OCI-LY1 (cell line): ENCODE results near the gene COBL.
"Not testable (repeated sequence)": the region's sequence is repeated elsewhere in the genome, so short reads cannot be mapped to it uniquely, and the experiment has no call there.

Experiments
- H2AFZ ChIP-seq: fragments of 200-600 bp; sonication (generic), shearing (Covaris generic); 2 replicates; pipeline ENCODE4 v1.6.0; 2014; ENCODE audit warnings: antibody characterized with exemption, mild to moderate bottlenecking, low read length
- H3F3A ChIP-seq: fragments of 200-600 bp; sonication (generic), shearing (Covaris generic); 2 replicates; pipeline ENCODE4 v1.6.0; 2014; ENCODE audit warnings: mild to moderate bottlenecking, antibody characterized with exemption, low read length, moderate library complexity; ENCODE audit not compliant: insufficient read depth
- H3K27ac ChIP-seq: fragments of 200-600 bp; sonication (generic); 2 replicates; pipeline ENCODE4 v1.5.1; 2014; ENCODE audit warnings: low read length, mixed run types, mild to moderate bottlenecking, low read depth; ENCODE audit not compliant: poor library complexity, severe bottlenecking
- H3K27me3 ChIP-seq: fragments of 200-600 bp; sonication (generic); 2 replicates; pipeline ENCODE4 v1.6.0; 2014; ENCODE audit warnings: antibody characterized with exemption, mild to moderate bottlenecking, low read length, moderate library complexity; ENCODE audit not compliant: insufficient read depth
- H3K36me3 ChIP-seq: fragments of 200-600 bp; sonication (generic); 2 replicates; pipeline ENCODE4 v1.6.1; 2014; ENCODE audit warnings: mild to moderate bottlenecking, antibody characterized with exemption, low read length, moderate library complexity, mixed read lengths; ENCODE audit not compliant: insufficient read depth
- H3K4me1 ChIP-seq: fragments of 200-600 bp; sonication (generic); 2 replicates; pipeline ENCODE4 v1.5.1; 2014; ENCODE audit warnings: mild to moderate bottlenecking, low read length, moderate library complexity; ENCODE audit not compliant: insufficient read depth, severe bottlenecking
- H3K4me2 ChIP-seq: fragments of 200-600 bp; sonication (generic), shearing (Covaris generic); 2 replicates; pipeline ENCODE4 v1.6.1; 2014; ENCODE audit warnings: low read length
- H3K4me3 ChIP-seq: fragments of 200-600 bp; sonication (generic); 2 replicates; pipeline ENCODE4 v1.5.1; 2014; ENCODE audit warnings: low read length, low read depth, mild to moderate bottlenecking, mixed read lengths; ENCODE audit not compliant: poor library complexity, severe bottlenecking
- H3K79me2 ChIP-seq: fragments of 200-600 bp; shearing (Covaris generic); 2 replicates; pipeline ENCODE4 v1.6.1; 2016; ENCODE audit warnings: mixed run types, low read length, mixed read lengths; ENCODE audit not compliant: insufficient read depth
- H3K9ac ChIP-seq: fragments of 200-600 bp; sonication (generic), shearing (Covaris generic); 2 replicates; pipeline ENCODE4 v1.6.1; 2014; ENCODE audit warnings: mild to moderate bottlenecking, low read length, mixed read lengths
- H3K9me2 ChIP-seq: fragments of 200-600 bp; sonication (generic), shearing (Covaris generic); 2 replicates; pipeline ENCODE4 v1.6.1; 2014; ENCODE audit warnings: low read depth, mild to moderate bottlenecking, low read length, mixed read lengths
- H3K9me3 ChIP-seq: fragments of 200-600 bp; shearing (Covaris generic); 2 replicates; pipeline ENCODE4 v1.6.1; 2014; ENCODE audit warnings: low read length, mixed read lengths
- H4K20me1 ChIP-seq: fragments of 200-600 bp; sonication (generic), shearing (Covaris generic); 2 replicates; pipeline ENCODE4 v1.6.0; 2016; ENCODE audit warnings: mild to moderate bottlenecking, low read length; ENCODE audit not compliant: insufficient read depth
- CTCF ChIP-seq: fragments of 200-600 bp; sonication (generic), shearing (Covaris generic); IDR thresholded peaks from 2 replicates; pipeline ENCODE4 v1.5.1; 2017; ENCODE audit warnings: mild to moderate bottlenecking, antibody characterized with exemption, low read length, moderate library complexity, mixed read lengths
- EZH2 ChIP-seq: fragments of 200-600 bp; sonication (generic), shearing (Covaris generic); IDR thresholded peaks from 2 replicates; pipeline ENCODE4 v1.8.0; 2017; ENCODE audit warnings: borderline replicate concordance, mixed run types, mild to moderate bottlenecking, antibody characterized with exemption, low read length, moderate library complexity, mixed read lengths

Gene COBL

GRCh38 chr7:50994753-50995319 lies 321.8 kb downstream of the COBL start:
- Histone ChIP-seq H4K20me1 (no peaks in the 10 kb centered on the region), H3F3A (no peaks in the 10 kb centered on the region), H3K27ac (no peak overlapping the region), H3K79me2 (no peaks in the 10 kb centered on the region), H2AFZ (no peak overlapping the region), H3K4me3 (no peak overlapping the region), H3K27me3 (no peaks in the 10 kb centered on the region), H3K36me3 (no peaks in the 10 kb centered on the region), H3K4me2 (no peak overlapping the region), H3K4me1 (no peaks in the 10 kb centered on the region), H3K9ac (no peak overlapping the region), H3K9me2 (peaks cover 5% of the 10 kb centered on the region; the same call in 1 of the 2 replicates), H3K9me3 (no peaks in the 10 kb centered on the region)
- no peak for TF ChIP-seq CTCF
- TF ChIP-seq EZH2: no peak

- H3K4me1 ChIP-seq, H3K79me2 ChIP-seq, H2AFZ ChIP-seq: not testable (repeated sequence)
Measured at GRCh38 chr7:50990214-50990613, 326.4 kb downstream of the COBL start.

GRCh38 chr7:50988988-50989387 lies 327.6 kb downstream of the COBL start:
- no peaks in the 10 kb centered on the region for H3K36me3 ChIP-seq
- TF ChIP-seq CTCF (no peak), EZH2 (no peak)
- H3K79me2 ChIP-seq: no peaks in the 10 kb centered on the region
- no peaks in the 10 kb centered on the region for H3F3A ChIP-seq
- H3K4me2 ChIP-seq: no peak overlapping the region
- no peaks in the 10 kb centered on the region for H3K9me2 ChIP-seq
- no peaks in the 10 kb centered on the region for H4K20me1 ChIP-seq
- no peaks in the 10 kb centered on the region for H3K4me1 ChIP-seq
- no peak overlapping the region for H3K9ac ChIP-seq
- H3K27ac ChIP-seq: no peak overlapping the region
- no peak overlapping the region for H2AFZ ChIP-seq
- H3K9me3 ChIP-seq: no peaks in the 10 kb centered on the region
- H3K27me3 ChIP-seq: no peaks in the 10 kb centered on the region
- H3K4me3 ChIP-seq: no peak overlapping the region

More at GRCh38 chr7:50990214-50990613, 326.4 kb downstream of the COBL start:
- not testable (repeated sequence) for H3K4me2 ChIP-seq, H3F3A ChIP-seq, H3K27ac ChIP-seq, H4K20me1 ChIP-seq, H3K36me3 ChIP-seq, H3K9ac ChIP-seq, H3K4me3 ChIP-seq, H3K9me3 ChIP-seq, H3K27me3 ChIP-seq, H3K9me2 ChIP-seq

GRCh38 chr7:50988465-50988864 lies 328.1 kb downstream of the COBL start:
- H2AFZ ChIP-seq: no peak overlapping the region
- H4K20me1 ChIP-seq: no peaks in the 10 kb centered on the region
- H3K36me3 ChIP-seq: no peaks in the 10 kb centered on the region
- no peaks in the 10 kb centered on the region for H3K9me3 ChIP-seq
- TF ChIP-seq EZH2: no peak
- TF ChIP-seq CTCF: no peak
- no peak overlapping the region for H3K4me3 ChIP-seq
- H3K27me3 ChIP-seq: no peaks in the 10 kb centered on the region
- no peak overlapping the region for H3K27ac ChIP-seq
- no peaks in the 10 kb centered on the region for H3K9me2 ChIP-seq
- no peaks in the 10 kb centered on the region for H3K79me2 ChIP-seq
- H3F3A ChIP-seq: no peaks in the 10 kb centered on the region
- no peak overlapping the region for H3K4me2 ChIP-seq
- H3K4me1 ChIP-seq: no peaks in the 10 kb centered on the region
- no peak overlapping the region for H3K9ac ChIP-seq
